ENCODE measurements around the gene MCAT.
"Not testable (repeated sequence)": the region's sequence is repeated elsewhere in the genome, so short reads cannot be mapped to it uniquely, and the experiment has no call there.

Gene MCAT

GRCh38 chr22:43152357-43153071, 9.3 kb upstream of the MCAT start:
- peak; percentile 54 for DNase-seq

GRCh38 chr22:43152003-43152356, 8.8 kb upstream of the MCAT start:
- DNase-seq: no peak

- DNase-seq: peak; percentile 57
Observed at GRCh38 chr22:43151251-43152002, 8.2 kb upstream of the MCAT start, which contains the start of gene TSPO. Gene TSPO (plus strand): TSS chr22:43151559. CDS start chr22:43159239, 7,680 bp downstream.

GRCh38 chr22:43150731-43151206, 7.6 kb upstream of the MCAT start:
- no peak for DNase-seq

GRCh38 chr22:43148581-43148980, 5.4 kb upstream of the MCAT start:
- DNase-seq: peak; percentile 42

- DNase-seq: no peak
Observed at GRCh38 chr22:43147821-43148220, 4.6 kb upstream of the MCAT start.

- peak; percentile 47 for DNase-seq
Observed at GRCh38 chr22:43146332-43146731, 3.1 kb upstream of the MCAT start.

GRCh38 chr22:43145371-43145770, 2.2 kb upstream of the MCAT start:
- DNase-seq: not testable (repeated sequence)

- DNase-seq: no peak
Observed at GRCh38 chr22:43144949-43145348, 1.8 kb upstream of the MCAT start.

GRCh38 chr22:43136801-43137200, 6.4 kb downstream of the MCAT start:
- DNase-seq: no peak

- DNase-seq: peak; percentile 47
Observed at GRCh38 chr22:43136255-43136654, 6.9 kb downstream of the MCAT start.

- no peak for DNase-seq
Observed at GRCh38 chr22:43135565-43135964, 7.6 kb downstream of the MCAT start.

GRCh38 chr22:43134553-43134952, 8.6 kb downstream of the MCAT start:
- no peak for DNase-seq

- DNase-seq: no peak
Observed at GRCh38 chr22:43133401-43133800, 9.8 kb downstream of the MCAT start.

GRCh38 chr22:43131773-43132501, 11.3 kb downstream of the MCAT start:
- DNase-seq: no peak

GRCh38 chr22:43129426-43130425, 13.5 kb downstream of the MCAT start:
- no peak for DNase-seq

- no peak for DNase-seq
Observed at GRCh38 chr22:43128928-43129424, 14.2 kb downstream of the MCAT start.

- DNase-seq: no peak
Observed at GRCh38 chr22:43128116-43128515, 15.1 kb downstream of the MCAT start.

- DNase-seq: no peak
Observed at GRCh38 chr22:43127166-43127908, 15.9 kb downstream of the MCAT start.

GRCh38 chr22:43126501-43127165, 16.6 kb downstream of the MCAT start:
- no peak for DNase-seq

All from CD4-positive, alpha-beta T cell treated with Interleukin-15 for 1 hour (primary cell).